ENCODE data around the gene VPS52. TPM values are rescaled to one million over a fixed set of nuclear protein-coding genes. Genes with fewer than 3 reads are reported as not detected.

VPS52 gene
- total RNA-seq, 2 donors from 2014 or later: 31.4 to 43.2 TPM

GRCh38 chr6:33292996-33293682, 21.5 kb upstream of the VPS52 start:
- DNase-seq (ENCODE audit: low spot score) (no peak), ATAC-seq (ENCODE audit: insufficient number of reproducible peaks, low FRiP score, low read depth) (no peak)
- no peak for TF ChIP-seq CTCF (IDR thresholded peaks at IDR 0.05)
- H3K4me1 ChIP-seq (ENCODE audit: control insufficient read depth in 1 of 2, low read depth in 2 of 2): peaks cover 18 to 24% of the 10 kb centered on the region in 2 donors
- no peak overlapping the region for H3K4me3 ChIP-seq
- no peak overlapping the region for H3K27ac ChIP-seq
- no peaks in the 10 kb centered on the region for H3K27me3 ChIP-seq (replicated peaks; ENCODE audit: insufficient read depth)
- H3K36me3 ChIP-seq: peaks cover 26% of the 10 kb centered on the region
- no peaks in the 10 kb centered on the region for H3K9me3 ChIP-seq

GRCh38 chr6:33290459-33290858, 18.8 kb upstream of the VPS52 start:
- Histone ChIP-seq H3K36me3 (peaks cover 22% of the 10 kb centered on the region), H3K27me3 (replicated peaks; ENCODE audit: insufficient read depth) (no peaks in the 10 kb centered on the region), H3K9me3 (no peaks in the 10 kb centered on the region), H3K4me1 (ENCODE audit: control insufficient read depth in 1 of 2, low read depth in 2 of 2) (peaks cover 16 to 22% of the 10 kb centered on the region in 2 donors), H3K4me3 (peak overlapping the region; percentile 94), H3K27ac (no peak overlapping the region)
- no peak for TF ChIP-seq CTCF (IDR thresholded peaks at IDR 0.05)
- DNase-seq (ENCODE audit: low spot score): no peak
- ATAC-seq (ENCODE audit: insufficient number of reproducible peaks, low FRiP score, low read depth): no peak

- peak overlapping the region; percentile 94 for H3K4me3 ChIP-seq
- H3K27me3 ChIP-seq (replicated peaks; ENCODE audit: insufficient read depth): no peaks in the 10 kb centered on the region
- H3K36me3 ChIP-seq: peaks cover 21% of the 10 kb centered on the region
- DNase-seq (ENCODE audit: low spot score) (no peak), ATAC-seq (ENCODE audit: insufficient number of reproducible peaks, low FRiP score, low read depth) (no peak)
- TF ChIP-seq CTCF (IDR thresholded peaks at IDR 0.05): no peak
- H3K27ac ChIP-seq: peak overlapping the region; percentile 70 to 78
- H3K4me1 ChIP-seq (ENCODE audit: control insufficient read depth in 1 of 2, low read depth in 2 of 2): peaks cover 16 to 22% of the 10 kb centered on the region in 2 donors
- no peaks in the 10 kb centered on the region for H3K9me3 ChIP-seq
Measured at GRCh38 chr6:33289784-33290315, 18.2 kb upstream of the VPS52 start.

- Histone ChIP-seq H3K4me3 (peak within 1 kb of the TSS; percentile 94), H3K36me3 (peaks cover 21% of the 10 kb centered on the region), H3K9me3 (no peaks in the 10 kb centered on the region), H3K27ac (peak within 1 kb of the TSS; percentile 70 to 78), H3K4me1 (ENCODE audit: control insufficient read depth in 1 of 2, low read depth in 2 of 2) (peaks cover 16 to 22% of the 10 kb centered on the region in 2 donors), H3K27me3 (replicated peaks; ENCODE audit: insufficient read depth) (no peaks in the 10 kb centered on the region)
- ATAC-seq (ENCODE audit: insufficient number of reproducible peaks, low FRiP score, low read depth): peak; percentile 86
- TF ChIP-seq CTCF (IDR thresholded peaks at IDR 0.05): no peak
- DNase-seq (ENCODE audit: low spot score): peak; percentile 53
Measured at GRCh38 chr6:33288921-33289783, 17.5 kb upstream of the VPS52 start, which contains the start of the genes PFDN6 and WDR46. Gene PFDN6 (plus strand): TSS chr6:33289601. CDS start chr6:33289857, 256 bp downstream. Gene WDR46 (minus strand): TSS chr6:33289239. CDS start chr6:33289170, 69 bp downstream.

Data from thoracic aorta (tissue), 2 donors.